Hematopoietic multipotent progenitor cell treated with erythropoietin and hydrocortisone succinate and interleukin-3 and kit ligand, for 17 days (in vitro differentiated cells): Measurements from ENCODE around the gene SH2D6.

ENCODE experiments used
- DNase-seq: peaks from one replicate; pipeline ENCODE4 v3.0.0-alpha.2; 2015; ENCODE audit warnings: low spot score

SH2D6 gene

GRCh38 chr2:85440729-85441128 lies 22.2 kb downstream of the SH2D6 start:
- no peak for DNase-seq

GRCh38 chr2:85441864-85442263 lies 23.4 kb downstream of the SH2D6 start:
- DNase-seq: no peak

GRCh38 chr2:85444629-85445172 lies 26.2 kb downstream of the SH2D6 start:
- no peak for DNase-seq

GRCh38 chr2:85445316-85446295 lies 27.1 kb downstream of the SH2D6 start:
- DNase-seq: no peak

GRCh38 chr2:85446296-85447221 lies 28.0 kb downstream of the SH2D6 start:
- DNase-seq: no peak

GRCh38 chr2:85447222-85447585 lies 28.7 kb downstream of the SH2D6 start:
- no peak for DNase-seq

GRCh38 chr2:85448461-85449213 lies 30.1 kb downstream of the SH2D6 start:
- DNase-seq: no peak

GRCh38 chr2:85449214-85449588 lies 30.7 kb downstream of the SH2D6 start:
- no peak for DNase-seq

- DNase-seq: no peak
These were observed 33.7 kb downstream of the SH2D6 start for GRCh38 chr2:85452237-85452636.

- no peak for DNase-seq
These were observed 35.1 kb downstream of the SH2D6 start for GRCh38 chr2:85453571-85453970.

GRCh38 chr2:85455552-85456090 lies 37.1 kb downstream of the SH2D6 start:
- DNase-seq: no peak

GRCh38 chr2:85457043-85457442 lies 38.5 kb downstream of the SH2D6 start:
- DNase-seq: no peak

GRCh38 chr2:85457877-85458316 lies 39.4 kb downstream of the SH2D6 start:
- no peak for DNase-seq

GRCh38 chr2:85458601-85459563 lies 40.4 kb downstream of the SH2D6 start:
- DNase-seq: no peak

GRCh38 chr2:85459771-85460170 lies 41.3 kb downstream of the SH2D6 start:
- DNase-seq: no peak

- DNase-seq: no peak
These were observed 43.8 kb downstream of the SH2D6 start for GRCh38 chr2:85462322-85462721.

GRCh38 chr2:85468096-85468703 lies 49.7 kb downstream of the SH2D6 start:
- no peak for DNase-seq

- no peak for DNase-seq
These were observed 50.3 kb downstream of the SH2D6 start for GRCh38 chr2:85468704-85469349.
